Measurements from ENCODE around the gene SEH1L.
"Not testable (repeated sequence)": the region's sequence is repeated elsewhere in the genome, so short reads cannot be mapped to it uniquely, and the experiment has no call there.

The SEH1L gene, protein sequence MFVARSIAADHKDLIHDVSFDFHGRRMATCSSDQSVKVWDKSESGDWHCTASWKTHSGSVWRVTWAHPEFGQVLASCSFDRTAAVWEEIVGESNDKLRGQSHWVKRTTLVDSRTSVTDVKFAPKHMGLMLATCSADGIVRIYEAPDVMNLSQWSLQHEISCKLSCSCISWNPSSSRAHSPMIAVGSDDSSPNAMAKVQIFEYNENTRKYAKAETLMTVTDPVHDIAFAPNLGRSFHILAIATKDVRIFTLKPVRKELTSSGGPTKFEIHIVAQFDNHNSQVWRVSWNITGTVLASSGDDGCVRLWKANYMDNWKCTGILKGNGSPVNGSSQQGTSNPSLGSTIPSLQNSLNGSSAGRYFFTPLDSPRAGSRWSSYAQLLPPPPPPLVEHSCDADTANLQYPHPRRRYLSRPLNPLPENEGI

DNA sequence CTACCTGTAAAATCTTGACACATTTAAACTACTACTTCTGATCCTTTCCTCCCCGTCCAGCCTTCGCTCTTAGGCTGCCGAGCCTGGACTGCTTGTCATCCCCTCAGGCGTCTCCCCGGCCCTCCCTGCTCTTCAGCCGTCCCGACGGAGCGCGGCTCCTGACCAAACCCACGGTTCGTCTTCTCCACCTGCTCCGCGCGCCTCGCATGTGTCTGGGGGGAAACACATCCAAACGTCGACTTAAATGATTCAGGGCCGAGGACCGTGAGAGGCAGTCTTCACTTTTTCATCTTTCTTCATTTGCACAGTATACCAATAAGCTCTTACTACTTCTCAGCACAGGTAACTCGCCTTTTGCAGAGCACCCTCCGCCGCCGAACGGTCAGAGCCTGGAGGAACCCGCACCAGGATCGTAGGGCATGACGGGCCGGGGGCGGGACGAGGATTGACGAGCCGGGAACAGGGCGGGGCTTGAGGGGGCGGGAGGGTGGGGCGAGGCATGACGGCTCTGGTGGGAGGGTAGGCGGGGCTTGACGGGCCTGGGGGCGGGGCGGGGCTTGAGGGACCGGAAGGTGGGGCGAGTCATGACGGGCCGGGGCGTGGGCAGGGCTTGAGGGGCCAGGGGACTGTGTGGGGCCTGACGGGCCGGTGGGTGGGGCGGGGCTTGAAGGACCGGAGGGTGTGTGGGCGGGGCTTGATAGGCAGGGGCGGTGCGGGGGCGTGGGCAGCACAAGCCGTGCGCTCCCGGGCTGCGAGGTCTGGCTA, at the start of gene SEH1L:
Gene SEH1L, plus strand, starts transcription at position 727 of the 765 bp plus-strand sequence. CDS start 111 bp downstream, outside the sequence.
- peak; percentile 99 for DNase-seq (ENCODE audit: extremely low spot score)
- ChIA-PET CTCF (no interaction called here), POLR2A (interaction anchor here (1.0 to 1.8 kb wide), 2 partner anchors 18 to 44 kb away, joined by 4 to 6 read pairs; partner anchors contain the start of gene CEP192)
- TF ChIP-seq, protein P1, sequence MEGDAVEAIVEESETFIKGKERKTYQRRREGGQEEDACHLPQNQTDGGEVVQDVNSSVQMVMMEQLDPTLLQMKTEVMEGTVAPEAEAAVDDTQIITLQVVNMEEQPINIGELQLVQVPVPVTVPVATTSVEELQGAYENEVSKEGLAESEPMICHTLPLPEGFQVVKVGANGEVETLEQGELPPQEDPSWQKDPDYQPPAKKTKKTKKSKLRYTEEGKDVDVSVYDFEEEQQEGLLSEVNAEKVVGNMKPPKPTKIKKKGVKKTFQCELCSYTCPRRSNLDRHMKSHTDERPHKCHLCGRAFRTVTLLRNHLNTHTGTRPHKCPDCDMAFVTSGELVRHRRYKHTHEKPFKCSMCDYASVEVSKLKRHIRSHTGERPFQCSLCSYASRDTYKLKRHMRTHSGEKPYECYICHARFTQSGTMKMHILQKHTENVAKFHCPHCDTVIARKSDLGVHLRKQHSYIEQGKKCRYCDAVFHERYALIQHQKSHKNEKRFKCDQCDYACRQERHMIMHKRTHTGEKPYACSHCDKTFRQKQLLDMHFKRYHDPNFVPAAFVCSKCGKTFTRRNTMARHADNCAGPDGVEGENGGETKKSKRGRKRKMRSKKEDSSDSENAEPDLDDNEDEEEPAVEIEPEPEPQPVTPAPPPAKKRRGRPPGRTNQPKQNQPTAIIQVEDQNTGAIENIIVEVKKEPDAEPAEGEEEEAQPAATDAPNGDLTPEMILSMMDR (IDR thresholded peaks at IDR 0.05; ENCODE audit: control extremely low read depth, extremely low read depth, low read depth, missing control alignments): no peak

DNA sequence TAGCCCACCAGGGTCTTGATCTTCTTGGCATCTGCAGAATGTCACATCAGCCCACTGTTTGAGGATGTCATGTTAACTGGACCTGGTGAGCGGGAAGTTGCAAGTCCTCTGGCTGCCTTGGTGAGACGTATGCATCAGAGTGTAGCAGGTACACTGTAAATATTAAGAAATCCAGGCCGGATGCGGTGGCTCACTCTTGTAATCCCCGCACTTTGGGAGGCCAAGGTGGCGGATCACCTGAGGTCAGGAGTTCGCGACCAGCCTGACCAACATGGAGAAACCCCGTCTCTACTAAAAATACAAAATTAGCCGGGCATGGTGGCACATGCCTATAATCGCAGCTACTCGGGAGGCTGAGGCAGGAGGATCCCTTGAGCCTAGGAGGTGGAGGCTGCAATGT, 46.6 kb upstream of the SEH1L start:
- POLR2A ChIA-PET: not testable (repeated sequence)
- CTCF ChIA-PET: interaction anchor here (3.1 to 6.3 kb wide), 2 partner anchors 10 to 157 kb away, joined by 9 to 41 read pairs; no protein-coding TSS in a partner anchor

DNA sequence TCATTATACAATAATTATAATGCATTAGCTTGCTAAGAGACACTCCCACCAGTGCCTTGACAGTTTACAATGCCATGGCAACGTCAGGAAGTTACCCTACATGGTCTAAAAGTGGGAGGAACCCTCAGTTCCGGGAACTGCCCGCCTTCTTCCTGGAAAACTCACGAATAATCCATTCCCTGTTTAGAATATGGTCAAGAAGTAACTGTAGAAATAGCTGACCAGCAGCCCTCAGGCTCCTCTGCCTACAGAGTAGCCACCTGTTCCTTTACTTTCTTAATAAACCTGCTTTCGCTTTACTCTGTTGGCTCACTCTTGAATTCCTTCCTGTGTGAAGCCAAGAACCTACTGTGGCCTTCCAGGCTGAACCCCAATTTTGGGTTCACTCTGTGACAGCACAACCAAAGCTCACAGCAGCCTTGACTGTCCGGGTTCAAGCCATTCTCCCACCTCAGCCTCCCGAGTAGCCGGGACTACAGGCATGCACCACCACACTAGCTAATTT, 43.7 kb upstream of the SEH1L start:
- DNase-seq (ENCODE audit: extremely low spot score): no peak
- ChIA-PET CTCF (interaction anchor here (1.2 to 6.3 kb wide), 6 partner anchors 12 to 173 kb away, joined by 3 to 41 read pairs (median 8); no protein-coding TSS in a partner anchor), POLR2A (no interaction called here)
- TF ChIP-seq, protein P1 (IDR thresholded peaks at IDR 0.05; ENCODE audit: control extremely low read depth, extremely low read depth, low read depth, missing control alignments): no peak

More for the DNA sequence above, 46.6 kb upstream of the SEH1L start:
- not testable (repeated sequence) for DNase-seq (ENCODE audit: extremely low spot score)

DNA sequence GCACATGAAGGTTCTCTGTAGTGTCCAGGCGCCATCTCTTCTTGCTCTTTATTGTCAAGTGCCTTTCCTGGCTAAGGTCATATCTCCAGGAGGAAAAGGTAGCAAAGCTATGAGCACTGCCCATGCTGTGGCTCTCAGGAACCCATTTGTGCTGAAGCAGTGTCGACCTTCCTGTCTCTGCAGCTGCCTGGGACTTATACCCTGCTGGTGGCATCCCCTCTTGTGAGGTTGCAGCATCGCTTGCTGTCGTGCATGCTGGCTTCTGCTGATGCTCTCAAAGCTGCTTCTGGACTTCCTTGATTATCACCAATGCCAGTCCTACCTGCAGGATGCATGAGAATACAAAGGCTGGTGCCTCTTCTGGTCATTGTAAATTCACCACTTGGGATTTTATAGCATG, 41.7 kb upstream of the SEH1L start:
- DNase-seq (ENCODE audit: extremely low spot score): no peak
- CTCF ChIA-PET: interaction anchor here (0.8 to 6.3 kb wide), 3 partner anchors 9 to 162 kb away, joined by 3 to 41 read pairs (median 4); no protein-coding TSS in a partner anchor
- TF ChIP-seq, protein P1 (IDR thresholded peaks at IDR 0.05; ENCODE audit: control extremely low read depth, extremely low read depth, low read depth, missing control alignments): no peak
- POLR2A ChIA-PET: no interaction called here

DNA sequence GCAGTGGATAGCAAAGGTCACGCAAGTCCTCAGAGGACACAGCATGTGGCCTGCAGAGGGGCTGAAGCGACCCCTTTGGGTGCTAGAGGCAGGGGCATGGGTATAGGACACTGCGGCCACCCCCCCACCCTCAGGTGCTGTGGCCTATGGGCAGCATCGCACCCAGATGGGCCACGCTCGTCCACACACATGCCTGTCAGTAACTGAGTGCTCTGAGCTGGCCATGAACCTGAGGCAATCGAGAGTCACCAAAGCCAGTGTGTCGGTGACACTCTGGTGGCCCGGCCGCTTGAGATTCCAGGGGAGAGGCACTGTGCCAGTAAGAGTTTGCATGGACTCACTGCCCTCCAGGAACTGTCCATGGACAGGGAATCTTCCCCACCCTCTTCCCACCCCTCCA, 41.0 kb upstream of the SEH1L start:
- no peak for DNase-seq (ENCODE audit: extremely low spot score)
- TF ChIP-seq, protein P1 (IDR thresholded peaks at IDR 0.05; ENCODE audit: control extremely low read depth, extremely low read depth, low read depth, missing control alignments): no peak
- CTCF ChIA-PET: interaction anchor here (0.8 to 6.3 kb wide), 4 partner anchors 8 to 163 kb away, joined by 3 to 41 read pairs (median 4); no protein-coding TSS in a partner anchor
- POLR2A ChIA-PET: no interaction called here

DNA sequence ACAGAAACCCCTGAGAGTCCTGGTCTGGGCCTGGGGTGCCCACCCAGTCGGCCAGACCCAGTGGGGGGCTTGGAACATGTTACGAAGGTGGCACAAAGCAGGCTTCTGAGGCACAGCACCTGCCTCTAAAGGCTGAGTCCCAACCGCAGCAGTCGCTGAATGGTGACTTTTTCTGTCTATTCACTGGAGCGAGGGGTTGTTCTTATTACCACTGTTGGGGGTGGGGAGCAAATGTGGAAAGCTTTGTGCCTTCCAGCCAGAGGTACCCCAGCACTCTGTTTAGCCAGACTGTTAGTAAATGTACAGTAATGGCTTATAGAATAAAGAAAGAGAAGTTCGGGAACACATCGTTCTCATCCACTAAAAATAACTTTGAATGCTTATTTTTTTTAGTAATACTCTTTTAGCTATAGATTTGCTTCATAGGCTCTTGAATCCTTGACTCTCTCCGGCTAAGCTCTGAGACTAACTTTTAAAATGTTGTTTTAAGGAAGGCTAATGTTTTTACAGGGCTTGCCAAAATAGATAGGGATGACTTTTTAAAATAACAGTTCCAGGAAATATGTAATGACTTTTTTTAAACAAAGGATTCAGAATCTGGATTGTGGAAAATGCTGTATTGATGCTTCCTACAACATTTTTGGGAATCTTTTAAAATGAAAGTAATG, 40.4 kb upstream of the SEH1L start:
- TF ChIP-seq, protein P1 (IDR thresholded peaks at IDR 0.05; ENCODE audit: control extremely low read depth, extremely low read depth, low read depth, missing control alignments): no peak
- ChIA-PET CTCF (interaction anchor here (1.2 to 1.8 kb wide), 3 partner anchors 10 to 163 kb away, joined by 3 to 4 read pairs (median 3); no protein-coding TSS in a partner anchor), POLR2A (no interaction called here)
- no peak for DNase-seq (ENCODE audit: extremely low spot score)
